Mucosa of descending colon (tissue), 3 donors: ENCODE results near the gene FBLN2. TPM values are rescaled to one million over a fixed set of nuclear protein-coding genes. Genes with fewer than 3 reads are reported as not detected.
"Not testable (repeated sequence)": the region's sequence is repeated elsewhere in the genome, so short reads cannot be mapped to it uniquely, and the experiment has no call there.

ENCODE experiments used
- ATAC-seq: fragments of 200-7000 bp; cut with Tn5 transposase; one replicate; pipeline ENCODE4 v1.9.1; 2020; ENCODE audit warnings: mild to moderate bottlenecking, moderate library complexity
- DNase-seq, 3 donors: peaks; one replicate each; pipeline ENCODE4 v3.0.0-alpha.2; 2020
- H3K36me3 ChIP-seq: fragments of 200-600 bp; one replicate; pipeline ENCODE4 v1.8.0; 2021; ENCODE audit warnings: low read depth, mild to moderate bottlenecking
- H3K4me1 ChIP-seq: fragments of 200-600 bp; one replicate; pipeline ENCODE4 v1.8.0; 2021; ENCODE audit warnings: low read depth, mild to moderate bottlenecking
- H3K4me3 ChIP-seq: fragments of 200-600 bp; one replicate; pipeline ENCODE4 v1.8.0; 2021; ENCODE audit warnings: mild to moderate bottlenecking
- H3K9me3 ChIP-seq: fragments of 200-600 bp; one replicate; pipeline ENCODE4 v1.8.0; 2021; ENCODE audit warnings: mild to moderate bottlenecking
- intact Hi-C, 2 donors: fragments of 100-400 bp; cut with DNase I in 1 of 2; cut with micrococcal nuclease in 1 of 2; formaldehyde crosslinking; loops; one replicate each; pipeline versions ENCODE4 v1.11.0 to v1.11.1; 2022; cut with DNase I, micrococcal nuclease
- total RNA-seq, 3 donors: library from RNA; stranded (reverse); fragmentation: NEBNext Ultra II Directional in 2 of 3; extraction: Animal tissue kit (Norgen Biotek cat#: 25700) in 2 of 3; gene quantifications; one replicate each; pipeline versions ENCODE4 v1.2.1 to v1.2.4, GENCODE V29; 2021 to 2023
- TF ChIP-seq, protein P1 (sequence below): fragments of 200-600 bp; IDR thresholded peaks from one replicate; pipeline ENCODE4 v1.8.0; 2022; ENCODE audit warnings: antibody characterized with exemption, mild to moderate bottlenecking
- donor health status: DM: no; HTN: no; CAD: no; lungs with moderate emphysema.
- donor health status: DM: no; HTN: no; CAD: no.
- donor health status: DM: no; HTN: yes; CAD: no.

FBLN2 gene
- total RNA-seq, 3 donors from 2014 or later = 10.2 to 48.9 (median 30.5) TPM

DNA sequence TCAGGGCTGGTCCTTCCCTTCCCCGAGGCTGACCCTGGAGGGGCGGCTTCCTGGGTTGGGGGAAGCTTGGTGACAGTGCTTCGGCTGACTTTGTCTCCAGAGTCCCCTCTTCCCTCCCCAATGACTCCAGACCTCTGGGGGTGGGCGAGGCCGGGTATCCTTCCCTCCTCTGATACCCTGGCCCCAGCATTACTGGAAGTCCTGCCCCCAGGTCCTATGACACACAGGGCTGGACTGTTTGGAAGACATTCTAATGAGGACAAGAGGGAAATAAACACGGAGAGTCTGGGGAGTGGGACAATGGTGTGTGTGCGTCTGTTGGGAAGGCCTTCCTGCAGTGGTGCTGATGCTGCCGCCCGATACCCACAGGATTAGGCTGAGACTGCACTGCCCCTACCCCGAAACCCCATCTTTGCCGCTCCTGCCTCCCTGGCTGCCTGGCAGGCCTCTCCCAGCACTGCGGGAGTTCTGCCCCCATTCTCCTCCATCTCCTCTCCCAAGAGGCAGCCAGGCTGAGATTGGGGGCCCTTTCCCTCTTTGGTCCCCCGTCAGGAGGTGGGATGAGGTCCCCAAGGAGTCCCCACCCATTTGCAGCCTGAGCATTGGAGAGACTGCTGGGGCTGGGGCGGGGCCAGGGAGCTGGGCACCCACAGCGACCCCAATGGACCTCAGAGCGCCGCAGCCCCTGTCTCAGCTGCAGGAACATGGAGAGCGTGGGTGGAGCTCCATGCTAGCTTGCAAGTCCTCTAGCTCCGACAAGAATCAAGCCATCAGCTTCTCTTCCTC is 29.7 kb upstream of the FBLN2 start:
- intact Hi-C loops = no loop called here
- peak in 1 of 3 donors; percentile 31 for DNase-seq
- TF ChIP-seq, protein P1, sequence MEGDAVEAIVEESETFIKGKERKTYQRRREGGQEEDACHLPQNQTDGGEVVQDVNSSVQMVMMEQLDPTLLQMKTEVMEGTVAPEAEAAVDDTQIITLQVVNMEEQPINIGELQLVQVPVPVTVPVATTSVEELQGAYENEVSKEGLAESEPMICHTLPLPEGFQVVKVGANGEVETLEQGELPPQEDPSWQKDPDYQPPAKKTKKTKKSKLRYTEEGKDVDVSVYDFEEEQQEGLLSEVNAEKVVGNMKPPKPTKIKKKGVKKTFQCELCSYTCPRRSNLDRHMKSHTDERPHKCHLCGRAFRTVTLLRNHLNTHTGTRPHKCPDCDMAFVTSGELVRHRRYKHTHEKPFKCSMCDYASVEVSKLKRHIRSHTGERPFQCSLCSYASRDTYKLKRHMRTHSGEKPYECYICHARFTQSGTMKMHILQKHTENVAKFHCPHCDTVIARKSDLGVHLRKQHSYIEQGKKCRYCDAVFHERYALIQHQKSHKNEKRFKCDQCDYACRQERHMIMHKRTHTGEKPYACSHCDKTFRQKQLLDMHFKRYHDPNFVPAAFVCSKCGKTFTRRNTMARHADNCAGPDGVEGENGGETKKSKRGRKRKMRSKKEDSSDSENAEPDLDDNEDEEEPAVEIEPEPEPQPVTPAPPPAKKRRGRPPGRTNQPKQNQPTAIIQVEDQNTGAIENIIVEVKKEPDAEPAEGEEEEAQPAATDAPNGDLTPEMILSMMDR = no peak
- no peaks in the 10 kb centered on the region for H3K36me3 ChIP-seq
- ATAC-seq = no peak
- no peaks in the 10 kb centered on the region for H3K9me3 ChIP-seq
- H3K4me3 ChIP-seq = no peak overlapping the region
- no peaks in the 10 kb centered on the region for H3K4me1 ChIP-seq

DNA sequence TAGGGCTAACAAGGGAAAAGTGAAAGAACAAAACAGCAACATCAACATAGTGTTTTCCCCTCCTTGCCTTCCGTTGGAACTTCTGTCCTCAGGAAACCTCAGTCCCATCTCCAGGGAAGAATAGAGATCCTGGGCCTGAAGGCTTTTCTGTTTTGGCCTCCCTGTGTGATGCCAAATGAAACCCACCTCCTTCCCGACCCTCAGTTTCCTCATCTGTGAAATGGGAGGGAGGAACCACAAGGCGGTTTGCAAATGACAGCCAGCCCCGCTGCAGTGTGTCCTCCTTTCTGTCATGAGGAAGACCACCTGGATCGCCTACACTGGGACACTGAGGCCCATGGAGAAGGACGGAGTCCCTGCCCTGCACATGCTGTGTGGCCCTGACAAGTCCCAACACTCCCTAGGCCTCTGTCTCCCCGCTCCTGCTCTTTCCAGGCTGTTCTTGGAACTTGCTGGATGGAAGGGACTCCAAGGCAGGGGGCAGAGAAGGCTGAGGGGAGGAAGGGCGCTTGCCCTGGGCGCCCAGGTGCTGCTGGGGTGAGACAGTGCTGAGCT is 28.5 kb upstream of the FBLN2 start:
- no peaks in the 10 kb centered on the region for H3K36me3 ChIP-seq
- no peak for ATAC-seq
- TF ChIP-seq, protein P1 = no peak
- intact Hi-C loops = no loop called here
- H3K4me3 ChIP-seq = no peak overlapping the region
- H3K9me3 ChIP-seq = no peaks in the 10 kb centered on the region
- DNase-seq = no peak
- H3K4me1 ChIP-seq = no peaks in the 10 kb centered on the region

DNA sequence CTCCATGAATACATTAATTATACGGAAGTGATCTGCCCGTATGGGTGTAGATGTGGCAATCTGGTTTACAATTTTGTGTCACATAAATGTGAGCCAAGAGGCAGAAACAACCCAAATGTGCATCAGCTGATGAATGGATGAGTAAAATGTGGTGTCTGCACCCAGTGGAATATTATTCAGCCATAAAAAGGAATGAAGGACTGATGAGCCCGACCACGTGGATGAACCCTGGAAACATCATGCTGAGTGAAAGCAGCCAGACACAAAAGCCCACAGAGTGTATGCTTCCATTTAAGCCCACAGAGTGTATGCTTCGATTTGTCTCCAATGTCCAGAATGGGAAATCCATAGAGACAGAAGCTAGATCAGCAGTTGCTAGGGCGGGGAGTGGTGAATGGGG is 27.6 kb upstream of the FBLN2 start:
- intact Hi-C loops = no loop called here
- no peaks in the 10 kb centered on the region for H3K36me3 ChIP-seq
- H3K4me1 ChIP-seq = no peaks in the 10 kb centered on the region
- no peaks in the 10 kb centered on the region for H3K9me3 ChIP-seq
- TF ChIP-seq, protein P1 = no peak
- no peak for DNase-seq
- no peak for ATAC-seq
- H3K4me3 ChIP-seq = no peak overlapping the region

DNA sequence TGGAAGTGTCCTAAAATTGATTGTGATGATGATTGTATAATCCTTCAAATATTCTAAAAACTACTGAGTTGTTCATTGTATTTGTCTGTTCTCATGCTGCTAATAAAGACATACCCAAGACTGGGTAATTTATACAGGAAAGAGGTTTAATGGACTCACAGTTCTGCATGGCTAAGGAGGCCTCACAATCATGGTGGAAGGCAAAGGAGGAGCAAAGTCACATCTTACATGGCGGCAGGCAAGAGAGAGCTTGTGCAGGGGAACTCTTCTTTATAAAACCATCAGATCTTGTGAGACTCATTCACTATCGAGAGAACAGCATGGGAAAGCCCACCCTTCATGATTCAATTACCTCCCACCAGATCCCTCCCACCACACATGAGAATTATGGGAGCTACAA is 27.2 kb upstream of the FBLN2 start:
- H3K4me1 ChIP-seq, DNase-seq, ATAC-seq, intact Hi-C loops, H3K9me3 ChIP-seq, H3K4me3 ChIP-seq, H3K36me3 ChIP-seq: not testable (repeated sequence)

DNA sequence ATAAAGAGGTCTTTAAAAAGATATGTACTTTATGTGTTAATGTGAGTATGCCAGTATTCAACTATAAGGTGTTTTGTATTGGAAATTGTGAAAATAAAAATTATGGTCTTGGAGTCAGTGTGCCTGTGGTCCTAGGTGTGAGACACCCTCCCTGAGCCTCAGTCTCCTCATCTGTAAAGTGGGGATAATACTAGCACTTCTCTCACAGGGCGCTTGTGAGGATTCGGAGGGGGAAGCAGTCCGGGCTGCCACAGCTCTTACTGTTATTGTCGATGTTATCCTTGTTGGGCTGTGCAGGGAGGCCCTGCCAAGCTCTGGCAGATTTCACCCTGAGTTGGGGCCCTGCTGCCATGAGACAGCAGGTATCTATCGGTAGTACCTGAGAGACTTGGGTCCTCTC is 26.7 kb upstream of the FBLN2 start:
- no peaks in the 10 kb centered on the region for H3K4me1 ChIP-seq
- TF ChIP-seq, protein P1 = no peak
- ATAC-seq (no peak), DNase-seq (no peak)
- H3K4me3 ChIP-seq = no peak overlapping the region
- no peaks in the 10 kb centered on the region for H3K9me3 ChIP-seq
- no peaks in the 10 kb centered on the region for H3K36me3 ChIP-seq
- intact Hi-C loops = no loop called here

DNA sequence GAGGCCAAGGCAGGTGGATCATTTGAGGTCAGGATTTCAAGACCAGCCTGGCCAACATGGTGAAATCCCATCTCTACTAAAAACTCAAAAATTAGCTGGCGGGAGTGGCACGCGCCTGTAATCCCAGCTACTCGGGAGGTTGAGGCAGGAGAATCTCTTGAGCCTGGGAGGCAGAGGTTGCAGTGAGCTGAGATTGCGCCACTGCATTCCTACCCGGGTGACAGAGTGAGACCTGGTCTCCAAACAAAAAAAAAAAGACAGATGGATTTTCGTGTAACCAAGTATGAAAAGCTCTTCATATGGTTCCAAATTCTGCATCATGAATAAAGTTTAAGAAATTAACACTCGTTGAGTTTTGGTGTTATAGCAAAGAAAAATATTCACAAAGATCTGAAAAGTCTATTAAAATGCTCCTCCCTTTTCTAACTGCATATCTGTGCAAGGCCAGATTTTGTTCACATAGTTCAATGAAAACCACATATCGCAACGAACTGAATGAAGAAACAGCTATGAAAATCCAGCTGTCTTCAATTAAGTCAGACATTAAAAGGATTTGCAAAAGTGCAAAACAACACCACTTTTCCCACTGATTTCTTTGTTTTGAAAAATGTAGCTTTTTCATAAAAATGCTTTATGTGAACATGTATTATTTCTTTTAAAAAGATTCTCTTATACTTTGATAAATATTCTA is 23.8 kb upstream of the FBLN2 start:
- Histone ChIP-seq H3K4me1 (no peaks in the 10 kb centered on the region), H3K9me3 (no peaks in the 10 kb centered on the region), H3K4me3 (no peak overlapping the region), H3K36me3 (no peaks in the 10 kb centered on the region)
- intact Hi-C loops = no loop called here
- DNase-seq (no peak), ATAC-seq (no peak)
- TF ChIP-seq, protein P1 = no peak
